GM21717 (cell line): Measurements from ENCODE around the gene DDX47.
A peak's percentile ranks its signal among the peaks of the same experiment; 100 is the strongest.
"Not testable (repeated sequence)": the region's sequence is repeated elsewhere in the genome, so short reads cannot be mapped to it uniquely, and the experiment has no call there.

ENCODE experiments used
- ATAC-seq: cut with Tn5 transposase; IDR thresholded peaks from one replicate; pipeline ENCODE4 v1.9.1; 2021; ENCODE audit warnings: mild to moderate bottlenecking, moderate library complexity; ENCODE audit not compliant: unreplicated experiment

The DDX47 gene

DNA sequence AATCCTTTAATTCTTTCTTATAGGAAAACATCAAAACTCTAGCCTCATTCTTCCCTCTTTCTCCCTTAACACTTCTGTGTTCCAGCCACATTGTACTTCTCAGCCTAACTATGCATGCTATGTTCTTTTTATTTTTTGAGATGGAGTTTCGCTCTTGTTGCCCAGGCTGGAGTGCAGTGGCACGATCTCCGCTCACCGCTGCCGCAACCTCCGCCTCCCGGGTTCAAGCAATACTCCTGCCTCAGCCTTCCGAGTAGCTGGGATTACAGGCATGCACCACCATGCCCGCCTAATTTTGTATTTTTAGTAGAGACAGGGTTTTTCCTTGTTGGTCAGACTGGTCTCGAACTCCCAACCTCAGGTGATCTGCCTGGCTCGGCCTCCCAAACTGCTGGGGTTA lies 7.2 kb downstream of the DDX47 start:
- not testable (repeated sequence) for ATAC-seq

DNA sequence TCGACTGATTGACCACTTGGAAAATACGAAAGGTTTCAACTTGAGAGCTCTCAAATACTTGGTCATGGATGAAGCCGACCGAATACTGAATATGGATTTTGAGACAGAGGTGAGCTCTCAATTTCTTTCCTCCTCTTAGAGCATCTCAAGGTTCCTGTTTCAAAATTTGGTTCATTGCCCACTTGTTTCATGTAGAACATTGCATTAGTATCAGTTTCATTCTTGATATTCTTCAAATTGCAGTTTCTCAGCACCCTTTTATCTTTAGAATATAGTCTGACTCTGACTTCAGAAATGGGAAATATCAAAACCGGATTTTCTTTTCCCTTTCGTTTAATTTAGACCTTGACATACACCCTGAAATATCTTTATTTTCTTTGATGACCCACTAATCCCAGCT lies 8.8 kb downstream of the DDX47 start:
- peak; percentile 76 for ATAC-seq

DNA sequence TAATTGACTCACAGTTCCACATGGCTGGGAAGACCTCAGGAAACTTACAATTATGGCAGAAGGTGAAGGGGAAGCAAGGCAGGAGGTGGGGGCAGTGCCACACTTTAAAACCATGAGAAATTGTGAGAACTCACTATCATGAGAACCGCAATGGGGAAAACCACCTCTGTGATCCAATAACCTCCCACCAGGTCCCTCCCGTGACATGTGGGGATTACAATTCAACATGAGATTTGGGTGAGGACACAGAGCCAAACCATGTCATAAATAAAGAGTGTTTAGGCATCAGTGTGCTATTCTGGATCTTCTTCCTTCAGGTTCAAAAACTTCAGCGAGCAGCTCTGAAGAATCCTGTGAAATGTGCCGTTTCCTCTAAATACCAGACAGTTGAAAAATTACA lies 9.7 kb downstream of the DDX47 start:
- no peak for ATAC-seq

DNA sequence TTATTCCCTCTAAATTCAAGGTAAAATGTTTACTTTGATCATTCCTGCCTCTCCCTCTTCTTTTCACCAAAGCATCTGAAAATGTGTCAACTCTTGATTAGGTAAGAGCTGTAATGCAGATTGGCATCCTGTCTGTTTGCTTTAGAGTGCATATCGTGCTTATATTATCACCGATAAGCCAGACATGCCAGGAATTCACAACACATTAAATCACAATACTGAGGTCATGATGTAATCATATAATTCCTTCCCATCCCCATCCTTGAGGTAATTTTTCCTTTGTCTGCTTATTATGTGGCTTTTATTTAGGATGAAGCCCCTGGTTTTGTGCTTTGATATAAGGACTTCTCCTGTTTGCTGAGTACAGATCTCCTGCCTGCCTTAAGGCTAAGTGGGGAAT lies 10.2 kb downstream of the DDX47 start:
- ATAC-seq = no peak

DNA sequence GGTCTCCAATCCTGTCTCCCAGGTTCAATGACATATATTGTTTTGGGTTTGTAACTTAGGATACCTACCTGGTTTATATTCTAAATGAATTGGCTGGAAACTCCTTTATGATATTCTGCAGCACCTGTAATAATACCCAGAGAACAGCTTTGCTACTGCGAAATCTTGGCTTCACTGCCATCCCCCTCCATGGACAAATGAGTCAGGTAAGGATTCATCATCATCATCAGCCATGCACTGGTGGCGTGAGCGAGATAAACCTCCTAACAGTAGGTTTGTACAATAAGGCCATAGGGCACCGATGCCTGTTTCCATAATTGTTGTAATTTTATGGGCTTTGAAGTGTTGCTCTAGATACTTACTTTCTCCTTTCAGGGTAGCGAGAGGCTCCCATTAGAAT lies 10.7 kb downstream of the DDX47 start:
- ATAC-seq = no peak

DNA sequence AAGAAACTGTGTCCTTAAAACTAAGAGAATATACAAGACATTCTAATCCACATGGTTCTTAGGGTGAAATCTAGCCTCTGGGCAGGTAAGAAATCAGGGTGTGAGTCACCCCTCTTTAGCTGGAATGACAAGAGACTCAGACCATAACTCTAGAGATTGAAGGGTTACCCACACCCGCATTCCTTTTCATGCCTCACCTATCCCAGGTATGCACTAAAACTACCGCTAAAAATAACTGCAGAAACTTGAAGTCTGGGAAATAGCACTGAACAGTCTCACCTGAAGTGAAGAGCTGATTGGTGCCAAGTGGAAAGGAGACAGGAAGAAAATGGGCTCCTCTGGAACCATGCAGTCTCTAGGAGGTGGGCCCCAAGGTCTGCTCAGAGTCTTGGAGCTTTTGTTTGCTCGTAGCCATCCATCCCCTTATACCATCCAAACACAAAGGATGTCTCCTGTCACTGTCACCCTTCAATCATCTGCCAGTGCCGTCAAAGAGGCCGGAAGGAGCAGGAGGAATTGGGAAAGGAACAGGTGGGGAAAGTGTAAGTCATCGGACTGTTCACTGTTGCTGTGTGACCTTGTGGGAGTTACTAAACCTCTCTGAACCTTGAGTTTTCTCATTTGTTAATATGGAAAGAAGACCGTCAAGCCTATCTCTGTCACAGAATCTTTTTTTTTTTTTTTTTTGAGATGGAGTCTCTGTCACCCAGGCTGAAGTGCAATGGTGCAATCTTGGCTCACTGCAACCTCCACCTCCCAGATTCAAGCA lies 22.4 kb downstream of the DDX47 start:
- no peak for ATAC-seq

DNA sequence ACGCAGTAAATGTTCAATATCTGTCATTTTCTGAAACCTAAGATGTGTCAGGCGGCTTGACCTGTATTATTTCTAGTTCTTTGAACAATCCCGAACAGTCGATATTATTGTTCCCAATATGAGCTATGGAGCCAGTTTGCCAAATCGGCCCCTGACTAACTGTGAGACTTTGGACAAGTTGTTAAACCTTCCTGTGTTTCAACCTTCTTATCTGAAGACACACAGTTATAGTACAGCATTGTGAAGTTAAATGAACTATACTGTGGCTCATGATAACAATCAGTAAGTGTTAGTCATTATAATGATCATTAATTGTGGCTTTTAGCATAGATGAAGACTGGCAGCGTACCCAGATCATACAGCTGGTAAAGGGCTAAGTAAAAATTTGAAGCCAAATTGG lies 23.4 kb downstream of the DDX47 start:
- ATAC-seq = no peak

DNA sequence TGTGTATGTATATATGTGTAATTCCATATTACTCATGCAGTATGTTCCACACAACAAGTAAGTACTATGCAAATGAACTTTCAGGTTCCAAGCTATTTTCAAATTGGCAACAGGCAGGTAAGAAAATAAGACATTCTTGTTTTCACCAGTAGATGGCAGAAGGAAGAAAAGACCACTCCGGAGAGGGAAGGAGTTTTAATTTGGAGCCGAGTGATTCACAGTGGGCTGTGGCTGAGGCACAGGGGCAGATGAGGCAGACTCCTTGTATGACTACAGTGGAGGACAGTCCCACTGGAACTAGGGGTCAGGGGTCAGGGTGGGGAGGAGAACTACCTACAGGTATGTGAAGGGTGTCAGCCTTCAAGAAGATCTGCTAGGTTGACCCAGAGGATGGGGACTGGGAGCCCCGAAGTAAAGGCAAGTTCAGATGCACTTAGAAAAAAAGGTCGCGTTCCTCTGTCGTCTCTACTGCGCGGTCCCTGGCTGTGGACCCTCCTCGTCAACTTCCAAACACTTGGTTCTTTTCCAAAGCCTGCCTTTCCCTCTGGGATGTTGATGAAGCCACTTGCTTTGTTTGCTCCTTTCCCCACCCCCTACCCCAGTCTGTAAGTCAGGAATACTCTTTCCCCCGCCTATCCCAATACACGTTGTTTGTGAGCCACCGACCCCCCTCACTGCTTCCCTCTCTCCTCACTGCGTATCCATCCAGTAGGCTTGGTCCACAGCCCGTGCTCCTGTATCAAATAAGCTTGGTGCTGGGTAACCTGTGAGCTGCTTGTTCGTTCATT lies 24.1 kb downstream of the DDX47 start:
- peak; percentile 58 for ATAC-seq

DNA sequence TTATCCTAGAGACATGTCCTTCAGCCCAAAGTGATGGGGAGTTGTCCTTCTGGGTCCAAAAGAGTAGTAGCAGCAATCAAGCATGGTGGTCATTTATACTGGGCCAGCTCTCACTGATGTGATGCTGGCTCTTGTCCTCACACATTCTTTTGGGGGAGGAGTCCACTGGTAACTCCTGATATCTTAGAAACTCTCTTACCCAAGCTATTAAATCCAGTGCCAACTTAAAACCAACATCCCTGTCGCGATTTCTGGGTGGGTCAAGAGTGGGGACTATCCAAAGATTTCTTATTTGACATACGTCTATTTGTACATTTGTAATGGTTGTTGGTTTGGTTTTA lies 24.6 kb downstream of the DDX47 start:
- ATAC-seq = no peak

DNA sequence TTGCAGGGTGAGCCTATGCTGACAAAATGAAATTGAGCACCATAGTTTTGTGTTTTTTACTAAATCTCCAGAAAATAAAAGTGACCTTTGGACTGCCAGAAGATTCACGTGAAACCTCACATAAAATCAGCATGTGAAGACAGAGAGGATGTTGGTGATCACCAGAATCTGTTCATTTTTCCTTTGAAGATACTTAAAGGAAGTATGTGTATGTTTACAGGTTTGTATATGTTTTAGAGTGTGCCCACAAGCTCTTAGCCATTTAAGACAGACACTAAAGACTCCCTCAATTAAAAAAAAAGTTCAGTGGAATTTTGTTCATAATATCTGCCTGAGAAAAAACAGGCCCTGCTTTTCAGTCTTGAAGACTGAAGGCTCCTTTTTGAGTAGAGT lies 25.9 kb downstream of the DDX47 start:
- ATAC-seq = no peak

DNA sequence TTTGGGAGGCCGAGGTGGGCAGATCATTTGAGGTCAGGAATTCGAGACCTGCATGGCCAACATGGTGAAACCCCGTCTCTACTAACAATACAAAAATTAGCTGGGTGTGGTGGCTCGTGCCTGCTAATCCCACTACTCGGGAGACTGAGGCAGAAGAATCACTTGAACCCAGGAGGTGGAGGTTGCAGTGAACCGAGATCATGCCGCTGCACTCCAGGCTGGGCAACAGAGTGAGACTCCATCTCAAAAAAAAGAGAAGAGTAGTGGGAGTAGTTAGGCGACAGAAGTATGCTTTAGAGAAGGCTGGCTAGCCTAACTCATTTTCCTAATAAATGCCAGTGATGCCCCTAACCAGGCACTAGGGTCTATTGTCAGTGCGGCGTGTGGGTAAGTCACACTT lies 26.3 kb downstream of the DDX47 start:
- ATAC-seq = not testable (repeated sequence)

DNA sequence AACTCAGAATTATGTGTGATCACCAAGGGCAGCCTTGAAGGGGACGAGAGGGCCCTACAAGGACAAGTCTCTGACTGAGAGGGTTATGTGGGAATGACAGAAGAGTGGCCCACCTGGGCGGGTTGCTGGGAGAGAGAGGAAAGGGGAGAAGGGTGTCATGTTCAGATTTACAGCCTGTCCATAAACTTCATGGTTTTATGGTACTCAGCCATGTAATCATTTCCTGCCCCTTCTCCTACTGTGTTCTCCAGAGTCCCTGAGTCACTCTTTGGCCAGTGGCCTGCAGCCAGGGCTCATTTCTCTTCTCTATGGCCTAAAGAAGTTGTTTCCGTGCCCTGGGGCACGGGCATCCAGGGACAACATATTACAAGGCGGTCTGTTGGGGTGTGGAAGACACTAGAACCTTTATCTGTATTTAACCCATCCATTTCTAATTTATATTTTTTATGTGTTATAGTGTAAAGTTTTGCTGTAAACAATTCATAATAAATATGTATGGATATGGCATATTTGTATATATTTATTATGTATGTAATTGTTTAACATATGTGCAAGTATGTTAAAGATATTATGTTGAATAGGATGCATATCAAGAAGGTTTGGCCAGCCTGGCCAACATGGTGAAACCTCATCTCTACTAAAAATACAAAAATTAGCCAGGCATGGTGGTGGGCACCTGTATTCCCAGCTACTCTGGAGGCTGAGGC lies 26.9 kb downstream of the DDX47 start:
- ATAC-seq = no peak

DNA sequence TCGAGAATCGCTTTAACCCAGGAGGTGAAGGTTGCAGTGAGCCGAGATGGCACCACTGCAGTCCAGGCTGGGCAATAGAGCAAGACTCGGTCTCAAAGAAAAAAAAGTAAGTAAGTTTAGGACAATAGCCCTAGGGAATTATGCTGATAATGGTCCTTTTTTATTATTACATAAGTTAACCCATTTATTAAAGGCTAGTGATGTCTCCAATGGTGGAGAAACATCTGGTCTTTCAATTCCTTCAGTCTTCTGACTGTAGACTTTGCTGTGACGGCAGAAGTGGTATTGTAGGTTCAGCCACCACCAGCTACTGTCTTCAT lies 27.4 kb downstream of the DDX47 start:
- no peak for ATAC-seq

DNA sequence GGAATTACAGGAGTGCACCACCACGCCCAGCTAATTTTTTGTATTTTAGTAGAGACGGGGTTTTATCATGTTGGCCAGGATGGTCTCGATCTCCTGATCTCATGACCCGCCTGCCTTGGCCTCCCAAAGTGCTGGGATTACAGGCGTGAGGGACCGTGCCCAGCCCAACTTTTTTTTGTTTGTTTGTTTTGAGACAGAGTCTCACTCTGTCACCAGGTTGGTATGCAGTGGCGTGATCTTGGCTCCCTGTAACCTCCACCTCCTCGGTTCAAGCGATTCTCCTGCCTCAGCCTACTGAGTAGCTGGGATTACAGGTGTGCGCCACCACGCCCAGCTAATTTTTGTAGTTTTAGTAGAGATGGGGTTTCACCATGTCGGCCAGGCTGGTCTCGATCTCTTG lies 28.3 kb downstream of the DDX47 start:
- ATAC-seq = not testable (repeated sequence)

DNA sequence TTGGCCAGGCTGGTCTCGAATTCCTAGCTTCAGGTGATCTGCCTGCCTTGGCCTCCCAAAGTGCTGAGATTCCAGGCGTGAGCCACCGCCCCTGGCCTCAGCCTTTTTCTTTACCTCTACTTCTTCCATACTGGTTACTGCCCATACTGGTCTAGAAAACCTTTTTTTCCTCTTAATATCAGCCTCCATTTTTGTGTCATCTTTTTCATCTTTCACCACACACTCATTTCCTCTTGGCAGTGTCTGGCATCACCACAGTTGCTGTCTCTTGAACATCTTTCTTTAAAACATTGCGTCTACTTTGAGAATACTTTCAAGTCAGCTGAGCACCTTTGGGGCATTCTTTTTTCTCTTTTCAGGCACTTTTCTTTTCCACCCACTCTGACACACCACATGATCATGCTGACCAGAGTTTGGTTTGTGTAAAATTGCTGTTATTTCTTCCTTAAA lies 32.7 kb downstream of the DDX47 start:
- no peak for ATAC-seq

DNA sequence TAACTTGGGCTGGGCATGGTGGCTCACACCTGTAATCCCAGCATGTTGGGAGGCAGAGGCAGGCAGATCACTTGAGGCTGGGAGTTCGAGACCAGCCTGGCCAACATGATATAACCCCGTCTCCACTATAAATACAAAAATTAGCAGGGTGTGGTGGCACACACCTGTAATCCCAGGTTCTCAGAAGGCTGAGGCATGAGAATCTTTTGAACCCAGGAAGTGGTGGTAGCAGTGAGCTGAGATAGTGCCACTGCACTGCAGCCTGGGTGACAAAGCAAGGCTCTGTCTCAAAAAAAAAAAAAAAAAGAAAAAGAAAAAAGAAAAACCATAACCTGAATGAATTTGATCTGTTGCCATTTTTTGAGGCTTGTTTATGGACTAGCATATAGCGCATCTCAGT lies 33.6 kb downstream of the DDX47 start:
- ATAC-seq = not testable (repeated sequence)

DNA sequence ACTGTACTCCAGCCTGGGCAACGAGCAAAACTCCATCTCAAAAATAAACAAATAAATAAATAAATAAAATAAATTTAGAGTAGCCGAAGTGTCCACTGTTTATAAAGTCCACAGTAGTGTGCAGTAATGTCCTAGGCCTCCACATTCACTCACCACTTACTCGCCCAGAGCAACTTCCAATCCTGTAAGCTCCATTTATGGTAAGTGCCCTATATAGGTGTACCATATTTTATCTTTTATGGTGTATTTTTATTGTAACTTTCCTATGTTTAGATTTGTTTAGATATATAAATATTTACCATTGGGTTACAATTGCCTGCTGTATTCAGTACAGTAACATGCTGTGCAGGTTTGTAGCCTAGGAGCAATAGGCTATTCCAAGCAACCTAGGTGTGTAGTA lies 40.3 kb downstream of the DDX47 start:
- no peak for ATAC-seq

DNA sequence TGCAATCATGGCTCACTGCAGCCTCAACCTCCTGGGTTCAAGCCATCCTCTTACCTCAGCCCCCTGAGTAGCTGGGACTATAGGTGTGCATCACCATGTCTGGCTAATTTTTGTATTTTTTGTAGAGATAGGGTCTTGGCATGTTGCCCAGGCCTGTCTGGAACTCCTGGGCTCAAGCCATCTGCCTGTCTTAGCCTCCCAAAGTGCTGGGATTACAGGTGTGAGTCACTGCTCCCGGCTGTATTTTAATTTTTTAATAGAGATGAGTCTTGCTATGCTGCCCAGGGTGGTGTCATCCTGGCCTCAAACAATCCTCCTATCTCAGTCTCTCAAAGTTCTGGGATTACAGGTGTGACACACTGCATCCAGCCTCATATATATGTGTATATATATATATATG lies 46.5 kb downstream of the DDX47 start:
- ATAC-seq = no peak

DNA sequence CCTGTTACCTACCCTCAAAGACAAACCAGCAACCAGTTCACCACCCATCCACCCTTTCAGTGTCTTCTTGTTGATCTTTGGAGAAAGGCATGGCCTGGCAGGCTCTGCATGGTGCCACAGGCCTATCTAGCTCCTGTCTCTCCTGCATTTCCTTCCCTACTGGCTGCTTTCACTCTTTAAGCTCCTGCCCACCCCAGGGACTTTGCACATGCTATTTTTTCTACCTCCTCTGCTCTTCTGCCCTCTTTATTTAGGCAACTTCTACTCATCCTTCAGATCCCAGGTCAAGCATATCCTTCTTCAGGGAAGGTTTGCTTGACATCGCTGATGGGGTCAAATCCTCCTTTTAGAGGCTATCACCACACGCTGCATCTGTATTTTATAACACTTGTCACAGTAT lies 51.1 kb downstream of the DDX47 start:
- ATAC-seq = no peak

DNA sequence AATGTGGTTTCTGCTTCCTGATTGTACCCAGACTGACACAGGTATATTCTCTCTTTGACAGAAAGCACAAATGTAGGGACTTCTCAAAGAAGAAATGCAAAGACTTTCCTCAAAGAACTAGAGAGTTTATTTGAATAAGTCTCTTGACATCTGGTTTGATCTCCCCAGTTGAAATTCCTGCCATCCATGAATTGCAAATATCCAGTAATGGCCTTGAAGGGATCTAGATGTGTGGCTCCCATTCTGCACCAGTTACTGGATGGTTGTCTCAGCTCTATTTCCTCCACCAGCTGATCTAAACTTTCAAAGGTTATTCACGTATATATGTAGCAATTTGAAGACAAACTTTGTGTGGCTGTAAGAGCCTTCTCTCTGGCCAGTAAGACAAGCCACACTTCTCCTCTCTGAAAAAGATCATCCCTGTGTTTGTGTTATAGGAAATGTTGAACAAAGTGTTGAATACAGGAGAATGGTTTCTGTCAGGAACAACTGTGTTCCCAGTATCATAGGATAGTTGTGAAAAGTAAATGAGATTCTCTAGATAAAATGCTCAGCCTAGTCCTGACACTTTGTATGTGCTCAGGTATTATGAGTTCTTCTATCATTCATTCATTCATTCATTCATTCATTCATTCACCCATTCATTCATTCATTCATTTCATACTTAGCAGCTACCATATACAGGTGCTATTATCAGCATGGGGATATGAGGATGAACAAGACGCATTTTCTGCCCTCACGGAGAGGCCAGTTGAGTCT lies 55.5 kb downstream of the DDX47 start:
- ATAC-seq = no peak

DNA sequence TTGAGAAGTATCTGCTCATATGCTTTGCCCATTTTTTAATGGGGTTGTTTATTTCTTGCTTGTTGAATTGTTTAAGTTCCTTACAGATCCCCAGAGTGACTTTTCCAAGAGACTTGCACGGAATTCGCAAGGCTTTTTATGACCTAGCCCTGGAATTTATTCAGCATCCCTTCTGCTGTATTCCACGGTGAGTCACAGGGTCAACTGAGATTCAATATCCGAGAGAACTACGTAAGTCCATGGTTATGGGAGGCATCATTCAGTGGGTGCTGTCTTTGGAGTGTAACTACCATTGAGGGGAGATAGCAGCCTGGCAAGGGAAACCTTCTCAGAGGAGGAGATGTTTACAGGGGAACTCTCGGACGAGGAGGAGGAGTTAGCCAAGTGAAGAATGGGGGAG lies 57.3 kb downstream of the DDX47 start:
- no peak for ATAC-seq
